Vagina (tissue), 2 donors: ENCODE measurements around the gene ADAMTS17.

ENCODE experiments used
- POLR2A ChIP-seq, 2 donors: fragments of 450-650 bp; IDR thresholded peaks; one replicate each; pipeline ENCODE4 v1.6.1; 2017; ENCODE audit warnings: antibody characterized with exemption in 2 of 2, mild to moderate bottlenecking in 2 of 2, moderate library complexity in 2 of 2
- TF ChIP-seq, protein P1 (sequence below), 3 experiments: fragments of 450-650 bp in 2 of 3; fragments of 200-600 bp in 1 of 3; sonication (generic) in 1 of 3; IDR thresholded peaks; one replicate each; pipeline ENCODE4 v1.5.1; 2017 to 2019; ENCODE audit warnings: antibody characterized with exemption in 3 of 3, mild to moderate bottlenecking in 2 of 3, moderate library complexity in 2 of 3

DNA sequence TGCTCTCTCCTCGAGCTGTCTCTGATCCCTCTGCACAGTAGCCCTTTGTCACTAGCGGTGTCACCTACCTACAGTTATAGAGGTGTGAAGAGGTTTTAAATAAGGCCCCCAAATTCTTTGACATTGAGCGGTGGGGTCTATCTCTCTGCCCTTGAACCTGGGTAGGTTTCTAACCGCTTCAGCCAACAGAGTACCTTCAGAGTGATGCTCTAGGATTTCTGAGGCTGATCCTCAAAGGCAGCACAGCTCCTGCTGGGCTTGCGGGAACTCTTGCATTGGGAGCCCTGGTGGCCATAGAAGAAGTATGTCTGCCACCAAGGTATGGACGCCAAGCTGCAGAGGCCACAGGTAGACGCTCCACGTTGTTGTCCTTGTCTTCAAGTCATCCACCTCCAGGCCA, 35.7 kb downstream of the ADAMTS17 start:
- TF ChIP-seq, protein P1, sequence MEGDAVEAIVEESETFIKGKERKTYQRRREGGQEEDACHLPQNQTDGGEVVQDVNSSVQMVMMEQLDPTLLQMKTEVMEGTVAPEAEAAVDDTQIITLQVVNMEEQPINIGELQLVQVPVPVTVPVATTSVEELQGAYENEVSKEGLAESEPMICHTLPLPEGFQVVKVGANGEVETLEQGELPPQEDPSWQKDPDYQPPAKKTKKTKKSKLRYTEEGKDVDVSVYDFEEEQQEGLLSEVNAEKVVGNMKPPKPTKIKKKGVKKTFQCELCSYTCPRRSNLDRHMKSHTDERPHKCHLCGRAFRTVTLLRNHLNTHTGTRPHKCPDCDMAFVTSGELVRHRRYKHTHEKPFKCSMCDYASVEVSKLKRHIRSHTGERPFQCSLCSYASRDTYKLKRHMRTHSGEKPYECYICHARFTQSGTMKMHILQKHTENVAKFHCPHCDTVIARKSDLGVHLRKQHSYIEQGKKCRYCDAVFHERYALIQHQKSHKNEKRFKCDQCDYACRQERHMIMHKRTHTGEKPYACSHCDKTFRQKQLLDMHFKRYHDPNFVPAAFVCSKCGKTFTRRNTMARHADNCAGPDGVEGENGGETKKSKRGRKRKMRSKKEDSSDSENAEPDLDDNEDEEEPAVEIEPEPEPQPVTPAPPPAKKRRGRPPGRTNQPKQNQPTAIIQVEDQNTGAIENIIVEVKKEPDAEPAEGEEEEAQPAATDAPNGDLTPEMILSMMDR (IDR thresholded peaks at IDR 0.05) = no peak
- TF ChIP-seq POLR2A (IDR thresholded peaks at IDR 0.05) = no peak
